Neural progenitor cell (in vitro differentiated cells): ENCODE data around the gene PTPRN2.

Experiments used
- EZH2 ChIP-seq: fragments of 200-600 bp; sonication (generic); IDR thresholded peaks from 2 replicates; pipeline ENCODE4 v1.6.1; 2017; ENCODE audit warnings: antibody characterized with exemption, mild to moderate bottlenecking, moderate library complexity
- EZH2phosphoT487 ChIP-seq: fragments of 200-600 bp; sonication (generic); IDR thresholded peaks from 2 replicates; pipeline ENCODE4 v1.6.1; 2017; ENCODE audit warnings: antibody characterized with exemption
- TF ChIP-seq, protein P1 (sequence below): fragments of 200-600 bp; sonication (generic); IDR thresholded peaks from 2 replicates; pipeline ENCODE4 v1.5.1; 2017; ENCODE audit warnings: antibody characterized with exemption, mild to moderate bottlenecking

- TF ChIP-seq, protein P1, sequence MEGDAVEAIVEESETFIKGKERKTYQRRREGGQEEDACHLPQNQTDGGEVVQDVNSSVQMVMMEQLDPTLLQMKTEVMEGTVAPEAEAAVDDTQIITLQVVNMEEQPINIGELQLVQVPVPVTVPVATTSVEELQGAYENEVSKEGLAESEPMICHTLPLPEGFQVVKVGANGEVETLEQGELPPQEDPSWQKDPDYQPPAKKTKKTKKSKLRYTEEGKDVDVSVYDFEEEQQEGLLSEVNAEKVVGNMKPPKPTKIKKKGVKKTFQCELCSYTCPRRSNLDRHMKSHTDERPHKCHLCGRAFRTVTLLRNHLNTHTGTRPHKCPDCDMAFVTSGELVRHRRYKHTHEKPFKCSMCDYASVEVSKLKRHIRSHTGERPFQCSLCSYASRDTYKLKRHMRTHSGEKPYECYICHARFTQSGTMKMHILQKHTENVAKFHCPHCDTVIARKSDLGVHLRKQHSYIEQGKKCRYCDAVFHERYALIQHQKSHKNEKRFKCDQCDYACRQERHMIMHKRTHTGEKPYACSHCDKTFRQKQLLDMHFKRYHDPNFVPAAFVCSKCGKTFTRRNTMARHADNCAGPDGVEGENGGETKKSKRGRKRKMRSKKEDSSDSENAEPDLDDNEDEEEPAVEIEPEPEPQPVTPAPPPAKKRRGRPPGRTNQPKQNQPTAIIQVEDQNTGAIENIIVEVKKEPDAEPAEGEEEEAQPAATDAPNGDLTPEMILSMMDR, result no peak
- TF ChIP-seq EZH2 (no peak), EZH2phosphoT487 (no peak)
These were observed 24.6 kb downstream of the PTPRN2 start for GRCh38 chr7:158563051-158563450.
